ENCODE results near the gene SMCO3. TPM values are rescaled to one million over a fixed set of nuclear protein-coding genes. Genes with fewer than 3 reads are reported as not detected.

The SMCO3 gene
- total and polyA plus RNA-seq, 2 of the 13 experiments (the other 11 are each of a cell fraction or from before 2014, with no cell fraction given) = 0.29 to 0.42 TPM

- ATAC-seq = no peak
- Histone ChIP-seq H3K4me2 (ENCODE audit: low read depth, low read length) (peak overlapping the region; percentile 34), H3K27me3 (ENCODE audit: control insufficient read depth in 1 of 2, insufficient read depth in 2 of 2, low read length in 2 of 2) (no peaks in the 10 kb centered on the region; a peak in 1 of 5 replicates), H3K36me3 (replicated peaks in 1 of 2; ENCODE audit: control insufficient read depth in 1 of 2, insufficient read depth in 2 of 2, low read length in 2 of 2) (peaks cover 0 to under 1% of the 10 kb centered on the region in 2 experiments; a peak in 1 of 5 replicates), H3K9me3 (ENCODE audit: low read length) (no peaks in the 10 kb centered on the region), H3K4me1 (ENCODE audit: insufficient read depth, low read length) (peaks cover 37% of the 10 kb centered on the region), H3K4me3 (replicated peaks in 1 of 3; ENCODE audit: insufficient read depth in 1 of 3, low read depth in 2 of 3, low read length in 3 of 3) (no peak overlapping the region), H3K79me2 (ENCODE audit: insufficient read depth, low read length) (no peaks in the 10 kb centered on the region), H3K27ac (ENCODE audit: extremely low read length, insufficient read depth, low read length) (no peak overlapping the region), H3K9ac (ENCODE audit: insufficient read depth, low read depth, low read length) (no peak overlapping the region), H4K20me1 (ENCODE audit: insufficient read depth, low read length) (no peaks in the 10 kb centered on the region), H2AFZ (ENCODE audit: low read length) (peak overlapping the region; percentile 58)
- ChIA-PET CTCF (ENCODE audit: low intra/inter-chr PET ratio, low total read pairs) (no interaction called here), POLR2A (interaction anchor here (0.7 to 3.3 kb wide), 2 partner anchors 11 to 23 kb away, joined by 4 to 26 read pairs; partner anchors contain the start of genes C12orf60 and WBP11)
- intact Hi-C loops (cut with micrococcal nuclease; ENCODE audit: unreplicated experiment) = no loop called here
- in situ Hi-C loops (cut with HindIII; ENCODE audit: extremely low pct_ligation_motif_present, low pct_unique_long_range_greater_than_20kb) = no loop called here
- DNase-seq (ENCODE audit: low spot score) = no peak
- no peak for FAIRE-seq
- WGBS (ENCODE audit: low lambda C conversion rate) = 56% methylated on average over 3 of the region's 3 CpGs
- TF ChIP-seq TRAFD1 (CRISPR knock-in tag; IDR thresholded peaks at IDR 0.05; ENCODE audit: borderline replicate concordance) (no peak), ZNF552 (CRISPR knock-in tag; IDR thresholded peaks at IDR 0.05; ENCODE audit: borderline replicate concordance) (no peak)
- BruUV-seq (replicated peaks) = no TSS peak
Observed at GRCh38 chr12:14780859-14781258, 33.1 kb downstream of the SMCO3 start.

GRCh38 chr12:14779834-14780233 is 34.1 kb downstream of the SMCO3 start:
- H3K4me3 ChIP-seq (replicated peaks in 1 of 3; ENCODE audit: insufficient read depth in 1 of 3, low read depth in 2 of 3, low read length in 3 of 3) = no peak overlapping the region
- no TSS peak for BruUV-seq (replicated peaks)
- H3K36me3 ChIP-seq (replicated peaks in 1 of 2; ENCODE audit: control insufficient read depth in 1 of 2, insufficient read depth in 2 of 2, low read length in 2 of 2) = no peaks in the 10 kb centered on the region; a peak in 1 of 5 replicates
- ChIA-PET CTCF (ENCODE audit: low intra/inter-chr PET ratio, low total read pairs) (no interaction called here), POLR2A (interaction anchor here (3.3 kb wide), 1 partner anchor 10 kb away, joined by 26 read pairs; a partner anchor contains a TSS)
- H2AFZ ChIP-seq (ENCODE audit: low read length) = no peak overlapping the region
- ATAC-seq (no peak), DNase-seq (ENCODE audit: low spot score) (no peak), FAIRE-seq (no peak)
- H3K79me2 ChIP-seq (ENCODE audit: insufficient read depth, low read length) = peaks cover 7% of the 10 kb centered on the region
- no peaks in the 10 kb centered on the region for H4K20me1 ChIP-seq (ENCODE audit: insufficient read depth, low read length)
- TF ChIP-seq ZNF260 (CRISPR knock-in tag; IDR thresholded peaks at IDR 0.05; ENCODE audit: borderline replicate concordance, low read depth) (no peak), GZF1 (CRISPR knock-in tag; IDR thresholded peaks at IDR 0.05) (no peak), NR2F6 (IDR thresholded peaks at IDR 0.05) (peak; percentile 39; the same call in 1 of the 2 replicates), NR2F6 (CRISPR knock-in tag; IDR thresholded peaks at IDR 0.05) (no peak)
- H3K9me3 ChIP-seq (ENCODE audit: low read length) = no peaks in the 10 kb centered on the region
- 58% methylated on average over 2 of the region's 2 CpGs for WGBS (ENCODE audit: low lambda C conversion rate)
- H3K27me3 ChIP-seq (ENCODE audit: control insufficient read depth in 1 of 2, insufficient read depth in 2 of 2, low read length in 2 of 2) = no peaks in the 10 kb centered on the region; a peak in 1 of 5 replicates
- H3K9ac ChIP-seq (ENCODE audit: insufficient read depth, low read depth, low read length) = no peak overlapping the region
- peaks cover 42% of the 10 kb centered on the region for H3K4me1 ChIP-seq (ENCODE audit: insufficient read depth, low read length)
- H3K4me2 ChIP-seq (ENCODE audit: low read depth, low read length) = peak overlapping the region; percentile 5; the same call in 1 of the 2 replicates
- in situ Hi-C loops (cut with HindIII; ENCODE audit: extremely low pct_ligation_motif_present, low pct_unique_long_range_greater_than_20kb) = no loop called here
- H3K27ac ChIP-seq (ENCODE audit: extremely low read length, insufficient read depth, low read length) = no peak overlapping the region
- intact Hi-C loops (cut with micrococcal nuclease; ENCODE audit: unreplicated experiment) = loop anchor here (10.0 kb wide), 1 partner anchor 1105 kb away; the partner anchor contains the start of gene STRAP
